ENCODE measurements around the gene ITGA5.
A peak's percentile ranks its signal among the peaks of the same experiment; 100 is the strongest.
"Not testable (repeated sequence)": the region's sequence is repeated elsewhere in the genome, so short reads cannot be mapped to it uniquely, and the experiment has no call there.

ITGA5 gene

DNA sequence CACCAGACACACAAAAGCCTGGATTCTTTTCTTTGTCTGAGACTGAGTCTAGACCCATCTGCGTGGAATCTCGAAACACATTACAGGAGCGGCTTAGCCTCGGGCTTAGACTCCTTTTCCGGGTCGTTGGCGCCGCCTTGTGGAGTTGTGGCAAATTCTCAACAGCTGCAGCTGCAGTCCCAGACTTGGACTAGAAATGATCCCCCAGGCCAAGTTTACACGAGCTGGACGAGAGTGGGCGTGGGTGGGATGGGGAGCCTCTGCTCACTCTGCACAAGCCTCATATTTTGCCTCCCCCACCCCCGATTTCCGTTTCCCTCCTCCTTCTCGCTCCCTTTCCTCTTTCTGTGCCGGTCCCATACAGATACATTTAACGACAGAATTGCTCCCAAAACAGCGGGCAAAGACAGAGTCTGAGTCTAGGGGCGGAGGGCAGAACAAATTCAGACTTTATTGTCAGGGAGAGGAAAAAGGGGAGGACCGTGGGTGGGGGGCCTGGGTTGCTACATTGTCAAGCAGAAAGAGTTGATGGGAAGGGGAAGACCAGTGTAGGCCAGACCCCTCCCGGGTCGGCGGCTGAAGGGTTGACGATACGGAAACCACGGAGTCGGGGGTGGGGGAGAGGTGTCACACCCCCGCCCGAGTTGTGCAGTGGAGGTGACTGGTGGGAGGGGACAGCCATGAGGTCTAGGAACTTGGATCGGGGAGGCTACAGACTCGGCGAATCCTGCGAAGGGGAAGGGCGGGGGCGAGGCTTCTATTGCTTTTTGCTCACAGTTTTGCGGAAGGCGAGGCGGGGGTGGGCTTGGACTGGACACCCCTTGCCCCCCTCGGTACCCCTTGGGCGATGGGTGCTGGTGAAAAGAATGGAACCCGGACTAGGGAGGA lies 50.1 kb downstream of the ITGA5 start:
- DNase-seq: peak; percentile 94 to 95

DNA sequence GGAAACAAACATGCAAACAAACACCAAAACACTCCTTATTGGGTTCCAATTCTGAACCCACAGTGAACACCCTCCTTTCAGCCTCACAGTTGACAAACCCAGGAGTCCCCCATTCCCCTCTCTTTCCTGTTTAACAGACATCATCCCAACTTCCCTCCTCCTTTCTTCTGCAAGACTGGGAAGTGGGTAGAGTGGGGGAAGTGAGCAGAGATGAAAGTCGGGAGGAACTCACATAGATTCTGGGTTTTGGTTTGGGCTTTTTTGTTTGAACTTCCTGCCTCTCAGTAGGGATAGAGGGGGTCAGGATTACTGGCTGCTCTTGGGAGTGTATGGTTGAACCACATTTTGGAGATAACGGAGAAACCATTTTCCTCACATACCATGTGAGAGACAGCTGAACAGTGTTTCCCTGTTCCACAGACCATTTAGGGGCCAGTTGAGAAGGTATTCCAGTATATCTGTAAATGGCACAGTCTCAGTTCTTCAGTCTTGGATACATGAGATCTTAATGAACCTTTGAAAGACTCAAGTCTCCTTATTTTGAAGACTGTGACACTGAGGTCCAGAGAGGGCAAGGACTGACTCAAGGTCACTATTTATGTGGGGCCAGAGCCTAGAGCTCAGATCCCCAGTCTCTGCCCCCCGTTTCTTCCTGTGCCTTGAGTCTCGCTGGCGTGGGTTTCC lies 50.9 kb downstream of the ITGA5 start:
- no peak for DNase-seq

DNA sequence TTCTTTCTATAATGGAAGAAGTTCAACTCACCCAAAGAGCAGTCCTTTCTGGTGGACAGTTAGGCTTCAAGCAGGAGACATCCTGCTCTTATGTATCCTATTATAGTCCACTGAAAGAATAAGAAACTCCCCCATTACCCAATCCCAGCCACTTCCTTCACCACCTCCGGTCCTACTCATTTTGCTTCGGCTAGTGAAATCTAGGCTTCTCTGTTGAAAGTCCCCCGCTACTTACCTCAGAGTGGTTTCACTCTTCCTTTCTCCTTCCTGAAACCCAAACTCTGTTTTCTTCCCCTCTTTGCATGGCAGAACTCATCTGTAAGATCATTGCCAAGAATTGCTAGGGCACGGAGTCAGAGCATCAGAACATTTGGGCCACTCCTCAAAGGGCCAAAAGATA lies 54.7 kb downstream of the ITGA5 start, which contains the start of gene GPR84:
Gene GPR84 (minus strand): TSS at position 74 of the 400 bp plus-strand sequence. CDS start 635 bp downstream, outside the sequence.
- DNase-seq: no peak

DNA sequence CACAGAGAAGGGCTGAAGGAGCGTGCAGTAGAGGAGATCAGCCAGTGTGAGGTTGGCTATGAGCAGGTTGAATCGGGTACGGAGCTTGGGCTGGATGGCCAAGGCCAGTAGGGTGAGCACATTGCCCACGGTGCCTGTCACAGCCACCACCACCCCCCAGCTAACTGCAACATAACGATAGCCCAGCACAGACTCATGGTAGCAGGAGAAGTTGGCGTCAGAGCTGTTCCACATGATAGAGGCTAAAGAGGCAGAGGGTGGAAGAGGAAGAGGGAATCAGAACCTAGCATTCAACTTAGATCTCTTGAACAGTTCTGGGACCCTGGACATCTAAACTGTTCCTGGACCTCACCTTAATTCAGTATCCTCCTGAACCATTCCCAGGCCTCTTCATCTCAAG lies 55.4 kb downstream of the ITGA5 start:
- DNase-seq: no peak

DNA sequence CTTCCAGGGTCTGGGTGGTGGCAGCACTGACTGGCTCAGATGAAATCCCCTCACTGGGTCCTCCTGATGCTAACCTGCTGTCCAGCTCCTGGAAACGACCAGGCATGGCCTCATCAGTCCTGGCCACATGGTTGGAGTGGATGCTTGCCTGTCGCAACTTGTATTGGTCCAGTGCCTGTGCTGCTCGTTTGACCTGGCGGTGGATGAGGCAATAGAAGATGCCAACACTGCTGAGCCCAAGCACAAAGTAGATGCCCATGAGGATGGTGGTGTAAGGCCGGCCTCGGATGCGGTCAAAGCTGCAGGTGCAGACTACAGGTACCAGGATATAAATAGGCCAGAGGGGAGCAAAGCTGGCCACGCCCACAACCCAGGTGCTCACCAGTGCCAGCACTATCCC lies 56.0 kb downstream of the ITGA5 start:
- no peak for DNase-seq

DNA sequence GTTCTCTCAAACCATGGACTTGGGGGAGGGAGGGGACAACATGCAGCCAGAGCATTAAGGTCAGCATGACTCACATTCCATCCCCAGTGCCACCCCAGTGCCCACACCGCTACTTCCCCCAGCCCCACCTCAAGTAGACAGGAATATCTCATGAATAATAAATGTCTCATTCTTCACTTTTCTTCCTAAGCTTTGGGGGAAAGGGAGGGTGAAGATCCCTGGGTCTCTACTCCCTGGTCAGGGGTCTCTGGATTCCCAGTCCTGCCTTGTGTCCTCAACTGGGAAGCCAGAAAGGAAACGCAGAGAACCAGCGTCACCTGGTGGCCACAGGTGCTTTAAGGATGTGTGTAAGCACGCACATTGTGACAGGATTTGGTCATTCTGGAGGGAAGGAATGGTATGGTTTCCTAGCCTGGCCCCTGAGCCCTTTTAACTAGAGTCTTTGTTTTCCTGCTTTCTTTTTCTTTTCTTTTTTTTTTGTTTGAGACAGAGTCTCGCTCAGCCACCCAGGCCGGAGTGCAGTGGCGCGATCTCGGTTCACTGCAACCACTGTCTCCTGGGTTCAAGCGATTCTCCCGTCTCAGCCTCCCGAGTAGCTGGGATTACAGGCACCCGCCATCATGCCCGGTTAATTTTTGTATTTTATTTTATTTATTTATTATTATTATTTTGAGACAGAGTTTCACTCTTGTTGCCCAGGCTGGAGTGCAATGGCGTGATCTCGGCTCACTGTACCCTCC lies 58.2 kb downstream of the ITGA5 start:
- DNase-seq: peak; percentile 74 to 81

DNA sequence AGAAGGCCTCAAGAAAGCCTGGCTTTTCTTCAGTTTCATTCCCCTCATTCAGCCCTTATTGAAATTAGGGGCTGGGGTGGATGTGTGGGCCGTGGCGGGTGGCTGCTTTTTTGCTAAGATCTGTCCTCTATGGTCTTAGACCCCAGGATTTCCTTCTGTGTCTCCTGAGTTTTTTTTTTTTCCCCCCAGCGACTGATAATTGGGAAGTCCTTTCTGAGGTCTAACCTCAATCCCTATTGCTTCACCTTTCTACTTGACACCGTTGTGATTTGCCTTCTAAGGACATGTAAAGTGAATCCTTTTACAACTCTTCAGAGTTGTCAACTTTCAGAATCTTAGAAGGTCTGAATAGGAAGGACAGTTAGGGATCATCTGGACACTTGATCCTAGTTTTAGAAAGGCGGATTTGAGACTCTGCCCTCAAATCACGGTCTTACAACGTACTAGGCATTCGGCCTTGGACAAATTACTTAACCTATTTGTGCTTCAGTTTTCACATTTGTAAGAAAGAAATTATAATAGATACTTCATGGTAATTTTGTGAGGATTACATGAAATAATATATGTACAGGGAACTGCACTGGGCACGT lies 59.2 kb downstream of the ITGA5 start:
- no peak for DNase-seq

DNA sequence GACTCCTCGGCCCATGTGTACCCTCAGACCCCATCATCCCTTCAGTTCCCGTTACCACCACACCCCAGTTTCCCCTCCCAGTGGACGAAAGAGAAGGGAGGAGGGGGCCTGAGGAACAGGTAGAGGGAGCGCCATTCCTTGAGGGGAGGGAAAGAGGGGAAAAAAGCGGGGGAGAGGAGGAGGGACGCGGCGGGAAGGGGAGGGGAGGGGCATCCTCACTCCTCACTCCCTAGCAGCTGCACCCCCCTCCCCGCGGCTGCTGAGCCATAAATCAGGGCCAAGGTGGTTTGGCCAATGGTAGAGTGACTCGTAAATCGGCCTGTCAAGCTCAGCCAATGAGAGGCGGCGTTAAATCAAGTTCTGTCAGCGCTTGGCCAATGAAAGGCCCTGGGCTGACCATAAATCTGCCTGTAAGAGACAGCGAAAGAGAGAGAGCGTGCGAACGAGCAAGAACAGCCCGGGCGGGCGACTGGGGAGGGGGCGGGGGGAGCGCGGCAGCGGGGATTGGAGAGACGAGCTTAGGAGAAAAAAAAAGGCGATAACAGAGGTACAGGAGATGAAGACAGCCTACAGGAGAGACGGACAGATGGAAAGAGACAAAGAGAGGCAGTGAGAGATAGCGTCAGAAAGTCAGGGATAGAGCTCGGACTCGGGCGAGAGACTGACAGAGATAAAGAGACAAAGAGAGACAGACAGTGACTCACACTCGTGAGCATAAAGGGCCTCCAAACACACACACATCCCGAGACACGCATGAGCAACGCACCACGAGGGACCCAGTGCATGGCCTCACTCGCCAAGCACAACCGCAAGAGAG lies 59.9 kb downstream of the ITGA5 start:
- DNase-seq: peak; percentile 90 to 93

DNA sequence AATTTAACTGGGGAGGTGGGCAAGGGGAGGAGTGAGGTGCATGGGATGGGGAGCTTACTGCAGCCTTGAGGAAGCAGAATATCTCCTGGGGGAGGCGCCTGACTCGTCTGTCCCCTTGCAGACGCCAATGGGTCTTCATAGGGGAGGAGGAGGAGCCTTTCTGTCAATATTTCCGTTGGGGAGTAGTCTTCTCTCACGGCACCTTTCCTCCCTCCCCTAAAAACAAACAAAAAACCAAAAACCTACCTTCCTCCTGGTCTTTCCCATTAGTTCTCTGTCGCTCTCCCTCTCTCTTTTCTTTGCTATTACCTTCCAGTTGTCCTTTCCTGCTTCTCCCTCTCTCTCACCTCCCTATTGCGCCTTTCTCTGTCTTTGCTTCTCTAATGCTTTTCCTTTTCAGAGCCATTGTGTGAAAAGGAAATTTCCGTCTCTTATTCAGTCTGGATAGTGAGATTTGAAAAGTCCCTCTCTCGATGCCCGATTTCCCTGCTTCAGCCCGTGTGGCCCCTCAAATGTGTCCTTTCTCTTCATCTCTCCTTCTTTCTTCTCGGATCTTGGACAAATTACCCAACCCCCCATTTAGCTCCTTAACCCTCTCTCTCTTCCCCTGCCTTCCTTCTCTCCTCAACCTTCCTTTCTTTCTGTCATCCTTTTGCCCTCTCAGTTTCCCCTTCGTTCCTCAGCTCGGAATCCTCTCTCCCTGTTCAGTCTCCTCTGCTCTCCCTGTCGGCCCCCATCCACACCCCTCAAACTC lies 60.7 kb downstream of the ITGA5 start:
- DNase-seq: peak; percentile 37 to 54

DNA sequence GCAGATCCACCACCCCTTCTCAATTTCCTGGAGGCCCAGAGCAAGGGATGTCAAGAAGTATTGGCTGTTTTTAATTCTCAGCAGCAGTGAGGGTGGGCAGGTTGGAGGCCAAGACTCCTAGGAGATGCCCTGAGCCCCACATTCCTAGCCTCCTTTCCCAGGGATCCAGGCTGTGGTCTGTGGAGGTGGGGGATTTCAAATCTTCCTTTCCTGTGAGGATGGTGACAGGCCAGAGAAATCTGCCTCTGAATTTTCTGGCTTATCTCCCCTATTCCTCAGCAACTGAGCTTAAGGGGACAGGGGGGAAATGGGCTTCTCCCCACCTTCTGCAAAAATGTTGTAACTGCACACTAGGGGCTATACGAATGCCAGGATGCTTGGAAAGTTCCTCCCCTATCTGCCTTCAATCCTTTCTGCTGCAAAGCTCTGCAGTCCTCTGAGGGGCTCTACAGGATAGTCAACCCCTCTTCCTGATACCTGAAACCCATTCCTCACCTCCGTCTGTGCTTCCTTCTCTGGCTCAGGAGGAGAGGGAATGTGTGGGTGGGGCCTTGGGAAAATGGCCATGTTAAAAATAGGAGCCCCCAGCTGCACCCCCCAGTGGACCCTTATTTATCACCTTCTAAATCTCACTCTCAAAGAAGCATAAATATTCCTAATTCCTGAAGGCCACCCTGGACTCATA lies 61.4 kb downstream of the ITGA5 start:
- no peak for DNase-seq

DNA sequence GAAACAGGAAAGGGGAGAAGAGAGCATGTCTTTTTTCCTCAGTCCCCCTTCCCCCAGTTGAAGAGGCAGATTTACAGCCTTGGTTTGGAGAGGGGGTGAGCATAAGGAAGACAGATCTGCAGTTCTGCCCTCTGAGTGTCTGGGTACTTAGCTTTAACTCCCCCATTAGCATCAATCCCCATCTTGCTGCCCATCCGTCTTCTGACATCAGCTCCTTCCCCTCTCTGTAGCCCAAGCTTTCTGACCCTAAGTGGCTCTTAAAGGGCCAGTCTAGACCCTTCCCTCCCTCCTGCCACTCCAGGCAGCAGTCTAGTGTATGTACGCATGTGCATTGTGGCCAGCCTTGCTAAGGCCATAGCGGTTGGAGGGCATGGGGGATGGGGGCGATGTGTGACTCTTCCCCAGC lies 62.1 kb downstream of the ITGA5 start:
- no peak for DNase-seq

DNA sequence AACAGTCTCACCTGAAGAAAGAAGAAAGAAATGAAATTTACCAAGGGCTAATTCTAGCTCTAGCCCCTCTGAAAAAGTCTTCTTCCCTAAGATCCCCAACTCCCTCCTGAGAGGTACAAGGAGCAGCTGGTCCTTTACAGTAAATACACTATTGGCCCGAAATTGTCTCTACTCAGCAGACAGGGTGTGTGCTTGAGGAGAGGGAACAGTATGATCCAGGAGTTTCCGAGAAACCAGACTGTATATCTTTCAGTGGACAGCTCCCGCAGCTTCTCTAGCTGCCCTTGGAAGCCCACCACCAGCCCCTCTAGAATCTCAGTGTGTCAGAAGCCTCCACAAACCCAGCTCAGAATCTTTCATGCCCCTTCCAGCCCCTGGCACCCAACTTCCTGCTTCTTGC lies 62.8 kb downstream of the ITGA5 start:
- DNase-seq: no peak

DNA sequence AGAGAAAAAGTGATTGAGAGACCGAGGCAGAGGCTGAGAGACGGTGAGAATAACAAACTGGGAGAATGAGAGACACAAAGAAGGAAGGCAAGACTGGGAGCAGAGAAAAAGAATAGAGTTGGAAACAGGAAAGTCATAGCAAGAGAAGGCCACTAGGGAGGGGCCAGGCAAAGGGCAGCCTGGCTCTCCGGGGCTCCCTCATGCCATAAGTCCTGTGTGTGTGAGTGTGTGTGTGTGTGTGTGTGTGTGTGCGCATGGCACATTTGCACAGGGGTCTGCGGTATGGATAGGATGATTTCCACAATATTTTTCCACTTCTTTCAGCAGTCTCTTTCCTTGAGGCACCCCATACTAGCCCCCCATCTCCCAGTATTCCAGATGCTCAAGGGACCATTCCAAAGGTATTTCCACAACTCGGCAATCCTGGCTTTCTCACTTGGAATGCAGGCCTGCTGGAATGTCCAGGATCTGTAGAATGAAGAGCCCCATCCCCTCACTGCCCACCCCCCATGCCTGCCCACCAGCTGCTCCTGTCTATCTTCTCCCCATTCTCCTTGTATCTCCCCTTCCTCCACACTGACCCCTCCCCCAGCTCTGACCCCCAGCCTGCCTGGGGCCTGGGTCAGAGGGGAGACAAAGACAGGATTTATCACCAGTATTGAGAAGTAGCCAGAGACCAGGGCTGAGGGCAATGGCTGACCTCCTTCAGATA lies 63.8 kb downstream of the ITGA5 start:
- no peak for DNase-seq

DNA sequence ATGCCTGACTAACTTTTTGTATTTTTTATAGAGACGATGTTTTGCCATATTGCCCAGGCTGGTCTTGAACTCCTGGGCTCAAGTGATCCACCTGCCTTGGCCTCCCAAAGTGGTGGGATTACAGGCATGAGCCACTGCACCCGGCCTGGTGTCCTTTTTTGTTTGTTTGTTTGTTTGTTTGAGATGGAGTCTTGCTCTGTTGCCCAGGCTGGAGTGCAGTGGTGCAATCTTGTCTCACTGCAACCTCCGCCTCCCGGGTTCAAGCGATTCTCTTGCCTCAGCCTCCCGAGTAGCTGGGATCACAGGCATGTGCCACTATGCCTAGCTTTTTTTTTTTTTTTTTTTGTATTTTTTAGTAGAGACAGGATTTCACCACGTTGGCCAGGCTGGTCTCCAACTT lies 64.8 kb downstream of the ITGA5 start:
- not testable (repeated sequence) for DNase-seq

DNA sequence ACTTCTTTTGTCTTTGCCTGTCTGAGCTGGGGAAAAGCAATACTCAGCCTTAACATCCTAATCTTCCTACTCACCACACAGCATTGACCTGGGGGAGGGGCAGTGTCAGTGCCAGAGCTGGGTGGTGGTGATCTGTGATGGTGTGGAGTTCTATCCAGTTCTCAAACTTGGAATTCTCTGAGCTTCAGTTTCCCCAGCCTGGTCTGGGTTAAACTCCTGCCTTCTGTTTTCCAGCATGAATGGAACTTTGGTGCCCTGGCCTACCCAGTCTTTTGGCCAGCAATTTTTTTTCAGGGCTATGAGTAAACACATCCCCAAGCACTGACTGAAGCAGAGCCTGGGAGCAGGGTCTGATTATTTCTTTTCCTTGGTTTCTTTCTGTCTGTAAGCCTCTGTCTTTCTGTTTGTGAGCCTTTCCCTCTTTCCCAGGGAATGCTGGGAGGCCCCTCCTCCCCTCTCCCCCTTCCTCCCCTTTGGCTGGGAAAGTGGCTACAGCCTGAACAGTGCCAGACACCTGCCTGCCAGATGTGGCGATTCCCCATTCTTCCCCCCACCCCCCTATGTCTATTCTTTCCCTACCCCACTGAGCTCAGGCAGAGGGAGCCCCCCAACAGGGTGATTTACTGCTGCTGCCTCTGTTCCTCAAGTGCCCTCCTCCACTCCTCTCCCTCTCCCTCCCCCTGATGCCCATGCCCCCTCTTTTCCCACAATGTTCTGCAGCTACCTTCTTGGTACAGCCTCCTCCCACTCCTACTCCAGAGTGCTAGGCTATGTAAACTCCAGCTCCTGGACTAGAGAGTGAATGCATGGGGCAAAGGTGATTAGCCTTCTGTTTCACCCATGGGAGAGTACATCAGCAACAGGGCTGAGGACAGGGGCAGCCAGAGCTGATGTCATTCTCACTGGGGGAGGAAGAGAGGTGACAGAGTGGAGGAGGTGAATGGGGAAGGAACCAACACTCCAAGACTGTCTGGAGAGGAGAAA lies 65.9 kb downstream of the ITGA5 start:
- no peak for DNase-seq

DNA sequence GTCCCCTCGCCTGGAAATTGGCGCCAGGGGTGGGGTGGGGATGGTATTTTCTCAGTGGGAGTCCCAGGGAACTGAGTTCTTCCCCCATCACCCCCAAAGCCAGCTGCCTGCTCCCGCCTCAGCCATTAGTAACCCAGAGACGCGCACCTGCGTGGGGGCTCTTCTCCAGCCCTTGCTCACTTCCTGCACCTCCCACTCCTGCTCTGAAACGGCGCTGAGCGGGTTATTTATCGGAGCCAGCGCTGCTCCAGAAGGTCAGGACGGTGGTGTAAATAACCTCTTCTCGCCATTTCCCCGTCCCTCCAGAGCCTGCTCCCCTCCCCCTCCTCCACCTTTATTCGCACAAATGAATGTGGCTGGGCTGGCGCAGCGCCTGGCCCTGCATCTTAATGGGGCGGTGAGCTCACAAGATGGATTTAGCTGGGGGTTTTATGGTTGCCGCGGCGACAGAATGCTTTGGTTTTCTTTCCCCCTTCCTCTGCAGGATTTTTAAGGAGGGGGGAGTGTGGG lies 67.0 kb downstream of the ITGA5 start:
- DNase-seq: peak; percentile 40 to 50

DNA sequence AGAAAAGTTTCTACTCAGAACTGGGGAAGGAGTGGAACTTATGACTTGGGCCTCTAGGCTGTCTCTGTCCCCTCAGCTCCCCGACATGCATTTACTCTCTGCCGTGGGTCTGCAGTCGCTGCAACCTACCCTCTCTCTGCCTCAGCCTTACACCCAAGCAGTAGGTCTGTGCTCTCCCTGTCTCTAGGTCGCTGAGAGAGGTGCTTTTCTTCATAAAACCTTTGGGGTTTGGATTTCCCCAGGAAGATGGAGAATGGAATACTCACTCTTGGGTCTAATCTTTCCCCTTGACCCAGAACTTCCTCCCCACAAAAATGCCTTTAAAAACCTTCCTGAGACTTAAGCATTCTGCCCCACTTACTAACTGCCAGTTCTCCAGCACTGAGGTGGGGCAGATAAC lies 67.7 kb downstream of the ITGA5 start:
- DNase-seq: no peak

DNA sequence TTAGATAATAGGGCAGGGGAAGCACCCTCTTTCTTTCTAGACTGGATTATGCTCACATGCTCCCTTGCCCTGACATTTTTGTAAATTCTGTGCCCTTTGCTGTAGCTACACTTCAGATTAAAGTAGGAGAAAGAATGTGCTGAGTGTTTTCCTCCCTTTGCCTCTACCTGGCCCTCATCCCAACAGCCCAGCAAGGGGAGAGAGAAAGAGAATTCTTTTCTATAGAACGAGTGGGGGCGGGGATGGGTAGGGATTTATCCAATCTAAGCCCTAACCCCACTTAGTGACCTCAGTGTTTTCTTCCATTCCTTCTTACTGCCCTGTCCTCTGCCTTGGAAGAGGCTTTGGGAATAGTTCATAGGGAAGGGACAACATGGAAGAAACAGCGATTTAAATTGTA lies 68.3 kb downstream of the ITGA5 start:
- DNase-seq: no peak

DNA sequence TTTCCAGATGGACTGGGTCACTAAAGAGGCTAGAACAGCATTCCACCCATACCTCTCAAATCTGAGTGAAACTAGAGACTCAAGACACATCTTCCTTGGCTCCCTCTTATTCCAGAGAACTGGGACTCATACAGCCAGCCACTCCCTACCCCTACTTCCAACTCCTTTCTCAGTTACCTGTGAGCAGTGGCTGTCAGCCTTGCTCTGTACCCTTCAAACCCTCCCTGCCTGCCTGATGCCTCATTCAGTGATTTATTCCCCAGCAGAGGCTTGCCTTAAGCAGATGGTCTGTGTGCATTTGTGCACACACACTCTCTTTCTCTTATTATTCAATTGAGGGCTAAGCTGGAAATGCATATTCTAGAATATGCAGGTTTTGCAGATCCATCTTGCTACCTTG lies 69.4 kb downstream of the ITGA5 start:
- DNase-seq: no peak

Measured in activated CD4-positive, alpha-beta T cell treated with anti-CD3 and anti-CD28 coated beads, Interleukin-2, amount 50 U/mL, for 48 hours (primary cell).